HepG2 (cell line): ENCODE measurements around the gene DNAL4. TPM values are rescaled to one million over a fixed set of nuclear protein-coding genes. Genes with fewer than 3 reads are reported as not detected.

ENCODE experiments used
- E2F1 ChIP-seq: sonication (generic); formaldehyde crosslinking; IDR thresholded peaks from 2 replicates; pipeline ENCODE4 v1.5.0; 2020; ENCODE audit warnings: missing genetic modification reagents
- FOXK1 ChIP-seq: sonication (generic); formaldehyde crosslinking; IDR thresholded peaks from 2 replicates; pipeline ENCODE4 v1.4.0; 2020; ENCODE audit warnings: low read depth, missing genetic modification reagents, borderline replicate concordance
- GFI1 ChIP-seq: sonication (generic); formaldehyde crosslinking; IDR thresholded peaks from 2 replicates; pipeline ENCODE4 v1.5.0; 2020; ENCODE audit warnings: missing genetic modification reagents, mild to moderate bottlenecking, borderline replicate concordance
- KLF13 ChIP-seq: sonication (generic); formaldehyde crosslinking; IDR thresholded peaks from 2 replicates; pipeline ENCODE4 v1.4.0; 2020; ENCODE audit warnings: mild to moderate bottlenecking, missing genetic modification reagents
- MIER3 ChIP-seq: IDR thresholded peaks from 2 replicates; pipeline ENCODE4 v1.6.1; 2016; ENCODE audit warnings: missing compliant biosample characterization, borderline replicate concordance
- MLXIP ChIP-seq: sonication (generic); formaldehyde crosslinking; IDR thresholded peaks from 2 replicates; pipeline ENCODE4 v1.9.0; 2021; ENCODE audit warnings: missing genetic modification reagents, borderline replicate concordance
- NFE2L1 ChIP-seq: sonication (generic); formaldehyde crosslinking; IDR thresholded peaks from 2 replicates; pipeline ENCODE4 v1.4.0; 2020; ENCODE audit warnings: missing genetic modification reagents, mild to moderate bottlenecking, borderline replicate concordance
- PAF1 ChIP-seq: IDR thresholded peaks from 2 replicates; pipeline ENCODE4 v1.6.1; 2016; ENCODE audit warnings: missing genetic modification reagents, missing compliant biosample characterization
- PAWR ChIP-seq: sonication (generic); formaldehyde crosslinking; IDR thresholded peaks from 2 replicates; pipeline ENCODE4 v1.4.0; 2020; ENCODE audit warnings: missing genetic modification reagents, mild to moderate bottlenecking, borderline replicate concordance
- PITX1 ChIP-seq: sonication (generic); formaldehyde crosslinking; IDR thresholded peaks from 2 replicates; pipeline ENCODE4 v1.5.1; 2020; ENCODE audit warnings: mild to moderate bottlenecking, missing genetic modification reagents
- RELA ChIP-seq: sonication (generic); formaldehyde crosslinking; IDR thresholded peaks from 2 replicates; pipeline ENCODE4 v1.4.0; 2020; ENCODE audit warnings: missing genetic modification reagents
- RFX5 ChIP-seq: IDR thresholded peaks from 2 replicates; pipeline ENCODE4 v1.6.1; 2011; ENCODE audit warnings: low read depth, low read length, improper control_type of control experiment
- ZC3H13 ChIP-seq: sonication (generic); formaldehyde crosslinking; IDR thresholded peaks from 2 replicates; pipeline ENCODE4 v1.8.1; 2023; ENCODE audit warnings: mild to moderate bottlenecking, missing genetic modification reagents, moderate library complexity
- ZFX ChIP-seq: sonication (generic); formaldehyde crosslinking; IDR thresholded peaks from 2 replicates; pipeline ENCODE4 v1.4.0; 2020; ENCODE audit warnings: mild to moderate bottlenecking, low read depth, missing genetic modification reagents, moderate library complexity
- ZKSCAN8 ChIP-seq: IDR thresholded peaks from 2 replicates; pipeline ENCODE4 v1.6.1; 2016; ENCODE audit warnings: borderline replicate concordance, missing genetic modification reagents, missing compliant biosample characterization
- ZNF143 ChIP-seq: sonication (generic); formaldehyde crosslinking; IDR thresholded peaks from 2 replicates; pipeline ENCODE4 v1.4.0; 2020; ENCODE audit warnings: missing genetic modification reagents
- ZNF280D ChIP-seq: sonication (generic); formaldehyde crosslinking; IDR thresholded peaks from 2 replicates; pipeline ENCODE4 v1.5.1; 2020; ENCODE audit warnings: mild to moderate bottlenecking, missing genetic modification reagents
- ZNF329 ChIP-seq: sonication (generic); formaldehyde crosslinking; IDR thresholded peaks from 2 replicates; pipeline ENCODE4 v1.9.0; 2021; ENCODE audit warnings: low read depth, mild to moderate bottlenecking, missing genetic modification reagents
- ZNF383 ChIP-seq: sonication (generic); formaldehyde crosslinking; IDR thresholded peaks from 2 replicates; pipeline ENCODE4 v1.4.0; 2020; ENCODE audit warnings: missing genetic modification reagents, mild to moderate bottlenecking, borderline replicate concordance
- ZNF558 ChIP-seq: sonication (generic); formaldehyde crosslinking; IDR thresholded peaks from 2 replicates; pipeline ENCODE4 v1.9.0; 2022; ENCODE audit warnings: mild to moderate bottlenecking, missing genetic modification reagents, borderline replicate concordance
- ZNF772 ChIP-seq: sonication (generic); formaldehyde crosslinking; IDR thresholded peaks from 2 replicates; pipeline ENCODE4 v1.5.0; 2020; ENCODE audit warnings: mild to moderate bottlenecking, missing genetic modification reagents
- ZSCAN25 ChIP-seq: sonication (generic); formaldehyde crosslinking; IDR thresholded peaks from 2 replicates; pipeline ENCODE4 v1.8.0; 2022; ENCODE audit warnings: mild to moderate bottlenecking, missing genetic modification reagents
- polyA plus RNA-seq, 8 experiments: library from polyadenylated mRNA; depleted of rRNA in 3 of 8; stranded (reverse) in 7 of 8; unstranded in 1 of 8; fragments of >200 nt; fragmentation: Illumina TruSeq in 4 of 8; extraction: Trizol in 4 of 8; gene quantifications; 2 replicates each; pipeline versions ENCODE4 v1.2.1 to v1.2.3, GENCODE V29; 2011 to 2016; ENCODE audit warnings: low read depth in 4 of 8, missing spikeins in 1 of 8, mixed read lengths in 1 of 8; ENCODE audit not compliant: insufficient read depth in 1 of 8
- total RNA-seq, 5 experiments: library from RNA; depleted of rRNA; stranded (reverse); fragments of >200 nt; fragmentation: Illumina TruSeq; extraction: Trizol; gene quantifications; 2 replicates each; pipeline ENCODE4 v1.2.3, GENCODE V29; 2016; ENCODE audit warnings: low read depth in 1 of 5

DNAL4 gene
- total and polyA plus RNA-seq, 2 of the 13 experiments (the other 11 are each of a cell fraction or from before 2014, with no cell fraction given), result 8.0 to 10.7 TPM

- peak; percentile 49; the same call in 1 of the 2 replicates for TF ChIP-seq E2F1
- 0 out of 2 replicates have a peak, but pooled peaks have one; percentile 38 for TF ChIP-seq GFI1 (CRISPR knock-in tag)
- peak; percentile 88 for TF ChIP-seq ZFX (CRISPR knock-in tag)
- TF ChIP-seq RFX5, result 0 out of 2 replicates have a peak, but pooled peaks have one; percentile 16
- TF ChIP-seq ZNF772, result peak; percentile 79; the same call in 1 of the 2 replicates
- no peak for TF ChIP-seq ZNF280D (CRISPR knock-in tag)
- no peak for TF ChIP-seq ZNF143 (CRISPR knock-in tag)
- no peak for TF ChIP-seq PAWR (CRISPR knock-in tag)
- TF ChIP-seq KLF13, result no peak
- TF ChIP-seq ZKSCAN8 (CRISPR knock-in tag), result peak; percentile 64; the same call in 1 of the 2 replicates
- peak; percentile 55; the same call in 1 of the 2 replicates for TF ChIP-seq ZSCAN25
- no peak for TF ChIP-seq NFE2L1 (CRISPR knock-in tag)
- no peak for TF ChIP-seq MIER3
- TF ChIP-seq ZNF383 (CRISPR knock-in tag), result no peak
- 0 out of 2 replicates have a peak, but pooled peaks have one; percentile 56 for TF ChIP-seq ZC3H13 (CRISPR knock-in tag)
- TF ChIP-seq RELA, result no peak
- TF ChIP-seq PITX1 (CRISPR knock-in tag), result peak; percentile 31; the same call in 1 of the 2 replicates
- TF ChIP-seq MLXIP, result no peak; the same call in 1 of the 2 replicates
- no peak for TF ChIP-seq ZNF558 (CRISPR knock-in tag)
- peak; percentile 4; the same call in 1 of the 2 replicates for TF ChIP-seq ZNF329 (CRISPR knock-in tag)
- no peak; the same call in 1 of the 2 replicates for TF ChIP-seq FOXK1 (CRISPR knock-in tag)
- no peak for TF ChIP-seq PAF1 (CRISPR knock-in tag)
Measured at GRCh38 chr22:38755155-38755910, 38.6 kb downstream of the DNAL4 start (continued).
